Natural killer cell (primary cell): ENCODE data around the gene SEL1L. TPM values are rescaled to one million over a fixed set of nuclear protein-coding genes. Genes with fewer than 3 reads are reported as not detected.

ENCODE experiments used
- ATAC-seq, 3 donors: fragments of 150-1000 bp in 2 of 3; fragments of 200-7000 bp in 1 of 3; cut with Tn5 transposase; 1 replicate in 1 of 3; 2 replicates in 2 of 3; pipeline ENCODE4 v1.10.0; 2021; ENCODE audit warnings: mild to moderate bottlenecking in 2 of 3, moderate library complexity in 2 of 3
- DNase-seq, 2 donors: peaks; one replicate each; pipeline versions ENCODE4 v3.0.0 to v3.0.0-alpha.2; 2013 to 2021; ENCODE audit warnings: mixed read lengths in 1 of 2
- H3K27ac ChIP-seq: one replicate; pipeline ENCODE4 v1.5.1; 2013; ENCODE audit warnings: mild to moderate bottlenecking, low read length
- H3K27me3 ChIP-seq: one replicate; pipeline ENCODE4 v1.6.1; 2013; ENCODE audit warnings: low read length; ENCODE audit not compliant: control insufficient read depth, insufficient read depth
- H3K36me3 ChIP-seq: one replicate; pipeline ENCODE4 v1.6.1; 2013; ENCODE audit warnings: low read length; ENCODE audit not compliant: control insufficient read depth, insufficient read depth
- H3K4me1 ChIP-seq: one replicate; pipeline ENCODE4 v1.6.1; 2013; ENCODE audit warnings: low read length; ENCODE audit not compliant: control insufficient read depth, insufficient read depth
- H3K4me3 ChIP-seq: one replicate; pipeline ENCODE4 v1.5.1; 2013; ENCODE audit warnings: low read length
- H3K9me3 ChIP-seq: one replicate; pipeline ENCODE4 v1.6.1; 2013; ENCODE audit warnings: low read length; ENCODE audit not compliant: control insufficient read depth, insufficient read depth
- H3K27ac Mint-ChIP-seq, 2 donors: one replicate each; pipeline ENCODE4 v1.8.0; 2022; ENCODE audit warnings: mild to moderate bottlenecking in 2 of 2, mixed read lengths in 2 of 2, moderate library complexity in 1 of 2
- H3K27me3 Mint-ChIP-seq, 2 donors: one replicate each; pipeline ENCODE4 v1.8.0; 2022; ENCODE audit warnings: low read depth in 2 of 2, mixed read lengths in 2 of 2
- H3K36me3 Mint-ChIP-seq: one replicate; pipeline ENCODE4 v1.8.0; 2022; ENCODE audit warnings: mixed read lengths
- H3K4me1 Mint-ChIP-seq, 2 donors: one replicate each; pipeline ENCODE4 v1.8.0; 2022; ENCODE audit warnings: mixed read lengths in 2 of 2
- H3K4me3 Mint-ChIP-seq: one replicate; pipeline ENCODE4 v1.8.0; 2022; ENCODE audit warnings: mild to moderate bottlenecking, moderate library complexity, mixed read lengths
- H3K9me3 Mint-ChIP-seq, 2 donors: one replicate each; pipeline ENCODE4 v1.8.0; 2022; ENCODE audit warnings: mixed read lengths in 2 of 2
- CTCF ChIP-seq: fragments of 200-600 bp; IDR thresholded peaks from one replicate; pipeline ENCODE4 v1.8.0; 2022; ENCODE audit warnings: antibody characterized with exemption
- WGBS: methylation state at CpG from one replicate; pipeline ENCODE4 v1.1.7; 2013; ENCODE audit warnings: missing lambda C conversion rate; ENCODE audit not compliant: insufficient coverage; 5-methylcytosine and 5-hydroxymethylcytosine counted together
- intact Hi-C: fragments of 100-400 bp; cut with micrococcal nuclease; formaldehyde crosslinking; loops from one replicate; pipeline ENCODE4 v1.14.2; 2022
- total RNA-seq, 4 donors: library from RNA; stranded (reverse); fragments of 120-200 nt in 1 of 4; gene quantifications; one replicate each; pipeline versions ENCODE4 v1.2.3 to v1.2.4, GENCODE V29; 2013 to 2022

SEL1L gene
- total RNA-seq = 10 to 100 TPM; 55.0 to 93.0 (median 77.0) TPM
- 56.7 TPM for total RNA-seq (2013)

- H3K4me3 Mint-ChIP-seq = peak within 1 kb of the TSS; percentile 95
- peaks cover 5% of the 10 kb centered on the region for H3K36me3 Mint-ChIP-seq
- intact Hi-C loops = loop anchor here (1.0 to 10.0 kb wide), 3 partner anchors 59 to 363 kb away; no protein-coding TSS in a partner anchor
- H3K4me1 Mint-ChIP-seq = peaks cover 33 to 38% of the 10 kb centered on the region in 2 donors
- H3K9me3 Mint-ChIP-seq = peaks cover 0 to 4% of the 10 kb centered on the region in 2 donors
- peaks cover 6 to 20% of the 10 kb centered on the region in 2 donors for H3K27me3 Mint-ChIP-seq
- peaks cover 5% of the 10 kb centered on the region for H3K4me1 ChIP-seq
- WGBS = under 1% methylated on average over 50 of the region's 50 CpGs
- ATAC-seq = peak; percentile 89 to 97 (median 93)
- no peaks in the 10 kb centered on the region for H3K27me3 ChIP-seq
- no peak for TF ChIP-seq CTCF
- H3K4me3 ChIP-seq = peak within 1 kb of the TSS; percentile 96
- H3K27ac Mint-ChIP-seq = peak within 1 kb of the TSS; percentile 82 to 95
- DNase-seq = peak; percentile 99
- no peaks in the 10 kb centered on the region for H3K36me3 ChIP-seq
- H3K9me3 ChIP-seq = no peaks in the 10 kb centered on the region
- H3K27ac ChIP-seq = peak within 1 kb of the TSS; percentile 74
Observed at GRCh38 chr14:81533536-81534343, at the start of gene SEL1L. Gene SEL1L (minus strand): TSS chr14:81533853. CDS start chr14:81533744, 109 bp downstream.

DNA sequence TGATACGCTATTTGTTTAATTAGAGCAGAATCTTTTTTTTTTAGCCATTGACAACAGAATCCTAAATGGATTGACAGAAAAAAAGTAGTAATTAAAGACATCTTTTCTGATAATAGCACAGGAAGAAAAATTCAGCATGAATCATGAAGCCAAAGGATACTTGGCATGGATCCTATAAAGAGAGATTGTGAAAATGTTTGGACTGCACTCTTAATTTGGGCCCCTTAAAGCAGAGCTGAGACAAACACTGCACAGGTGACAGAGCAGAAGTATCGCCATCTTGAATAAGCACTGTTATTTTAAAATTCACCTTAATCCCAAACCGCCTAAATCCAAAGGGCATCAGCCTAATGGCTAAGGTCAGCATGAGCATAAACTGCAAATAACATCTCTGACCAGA is 48.8 kb upstream of the SEL1L start:
- no peak overlapping the region for H3K27ac Mint-ChIP-seq
- peaks cover 7 to 11% of the 10 kb centered on the region in 2 donors for H3K27me3 Mint-ChIP-seq
- H3K36me3 Mint-ChIP-seq = no peaks in the 10 kb centered on the region
- no peaks in the 10 kb centered on the region for H3K9me3 Mint-ChIP-seq
- Histone ChIP-seq H3K27me3 (no peaks in the 10 kb centered on the region), H3K4me1 (no peaks in the 10 kb centered on the region), H3K9me3 (peaks cover 2% of the 10 kb centered on the region), H3K4me3 (no peak overlapping the region), H3K36me3 (no peaks in the 10 kb centered on the region), H3K27ac (no peak overlapping the region)
- WGBS = 97% methylated on average over 2 of the region's 3 CpGs
- H3K4me3 Mint-ChIP-seq = no peak overlapping the region
- ATAC-seq = no peak
- no peaks in the 10 kb centered on the region for H3K4me1 Mint-ChIP-seq
- no peak for TF ChIP-seq CTCF
- DNase-seq = no peak
- intact Hi-C loops = no loop called here

DNA sequence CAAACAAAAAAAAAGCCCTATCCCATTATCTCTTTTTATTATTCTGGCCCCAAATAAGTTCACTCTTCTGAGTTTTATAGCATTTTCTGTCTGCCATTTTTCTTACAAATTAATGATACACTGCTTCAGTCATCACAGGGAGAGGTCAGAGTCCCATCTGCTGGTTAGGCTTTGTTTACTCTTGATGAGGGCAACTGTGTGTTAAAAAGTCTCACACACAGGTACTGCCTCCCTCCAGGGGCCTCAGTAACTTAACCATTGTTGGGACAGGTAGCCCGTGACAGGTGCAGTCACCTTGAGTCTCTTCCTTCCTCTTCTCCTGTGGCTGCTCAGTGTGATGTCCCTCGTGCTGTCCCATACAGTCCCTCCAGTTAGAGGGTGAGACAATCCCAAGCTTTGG is 45.5 kb upstream of the SEL1L start:
- H3K36me3 Mint-ChIP-seq = no peaks in the 10 kb centered on the region
- TF ChIP-seq CTCF = no peak
- no peak overlapping the region for H3K4me3 Mint-ChIP-seq
- H3K9me3 Mint-ChIP-seq = no peaks in the 10 kb centered on the region
- no peaks in the 10 kb centered on the region for H3K4me1 Mint-ChIP-seq
- WGBS = 77% methylated on average over 1 of the region's 2 CpGs
- Histone ChIP-seq H3K9me3 (peaks cover 2% of the 10 kb centered on the region), H3K27ac (no peak overlapping the region), H3K4me3 (no peak overlapping the region), H3K36me3 (no peaks in the 10 kb centered on the region), H3K4me1 (no peaks in the 10 kb centered on the region), H3K27me3 (no peaks in the 10 kb centered on the region)
- no peak overlapping the region for H3K27ac Mint-ChIP-seq
- intact Hi-C loops = no loop called here
- no peak for ATAC-seq
- DNase-seq = no peak
- peaks cover 10 to 11% of the 10 kb centered on the region in 2 donors for H3K27me3 Mint-ChIP-seq
